GM13976 (cell line): ENCODE results near the gene PRRT1.

Source experiments
- DNase-seq: peaks from one replicate; pipeline ENCODE4 v3.0.0; 2012; ENCODE audit warnings: low spot score
- CTCF ChIP-seq: IDR thresholded peaks from 2 replicates; pipeline ENCODE4 v1.5.1; 2012; ENCODE audit warnings: borderline replicate concordance, mild to moderate bottlenecking; ENCODE audit not compliant: insufficient read depth; ENCODE audit errors: extremely low read depth, missing control alignments, control extremely low read depth
- in situ Hi-C: fragments of 300-500 bp; cut with MboI; formaldehyde crosslinking; loops from one replicate; pipeline ENCODE4 v1.12.0; 2022; ENCODE audit warnings: low sequenced_read_pairs, mixed read lengths, inconsistent platforms; ENCODE audit not compliant: unreplicated experiment

The PRRT1 gene

DNA sequence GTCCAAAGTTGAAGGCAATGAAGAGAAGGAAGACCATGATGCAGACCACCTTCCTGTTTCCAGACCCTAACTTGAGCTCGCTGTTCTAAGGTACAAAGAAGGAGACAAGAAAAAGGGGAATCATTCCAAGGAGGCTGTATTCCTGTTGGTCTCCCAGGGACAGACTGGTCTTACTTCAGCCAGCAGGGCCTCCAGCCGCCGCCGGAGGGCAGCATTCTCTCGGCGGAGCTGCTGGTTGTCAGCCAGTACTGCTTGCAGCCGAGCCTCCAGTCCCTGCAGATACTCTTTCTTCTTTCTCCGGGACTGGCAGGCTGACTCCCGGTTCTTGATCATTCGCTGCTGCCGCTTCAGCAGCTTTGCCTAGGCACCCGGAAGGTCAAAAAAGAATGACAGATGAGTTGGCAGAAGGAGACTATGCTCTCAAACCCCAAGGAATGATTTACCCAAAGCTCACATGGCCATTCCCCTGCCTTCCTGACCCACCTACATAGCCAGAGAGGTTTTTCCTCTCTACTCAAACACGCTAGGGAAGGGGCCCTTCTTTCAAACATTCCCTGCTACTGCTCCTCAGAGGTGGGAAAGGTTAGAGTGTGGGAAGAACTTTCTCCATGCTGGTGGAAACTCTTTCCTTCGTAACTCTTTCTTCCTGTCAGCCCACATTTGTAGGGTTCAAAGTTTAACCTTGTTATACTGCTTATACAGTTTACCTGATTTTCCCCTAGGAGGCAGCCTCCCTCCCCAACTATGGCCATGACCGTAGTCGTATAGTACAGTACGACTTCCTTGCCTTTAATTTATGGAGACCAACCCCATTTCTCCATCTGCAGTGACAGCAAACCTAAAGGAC lies 32.7 kb downstream of the PRRT1 start:
- peak; percentile 87 for DNase-seq
- in situ Hi-C loops = no loop called here
- peak; percentile 91 for TF ChIP-seq CTCF

DNA sequence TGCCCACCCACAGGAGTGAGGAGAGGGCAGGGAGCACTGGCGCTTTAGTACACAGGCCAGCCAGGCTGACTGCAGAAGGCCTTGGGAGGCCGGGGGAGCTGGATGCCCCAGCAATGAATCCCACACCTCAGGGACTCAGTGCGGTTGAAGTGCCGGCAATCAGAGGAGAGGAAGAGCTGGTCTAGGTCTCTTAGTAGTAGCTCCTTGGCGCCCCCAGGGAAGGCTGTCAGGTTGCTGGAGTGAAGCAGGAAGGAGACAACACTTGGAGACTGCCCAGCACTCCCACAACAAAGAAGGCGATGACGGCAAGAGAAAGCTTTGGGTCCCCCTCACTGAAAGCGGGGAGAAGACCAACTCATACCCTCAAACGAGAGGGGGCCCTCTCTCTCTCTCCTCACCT lies 34.3 kb downstream of the PRRT1 start:
- no peak for DNase-seq
- in situ Hi-C loops = no loop called here
- TF ChIP-seq CTCF = no peak

DNA sequence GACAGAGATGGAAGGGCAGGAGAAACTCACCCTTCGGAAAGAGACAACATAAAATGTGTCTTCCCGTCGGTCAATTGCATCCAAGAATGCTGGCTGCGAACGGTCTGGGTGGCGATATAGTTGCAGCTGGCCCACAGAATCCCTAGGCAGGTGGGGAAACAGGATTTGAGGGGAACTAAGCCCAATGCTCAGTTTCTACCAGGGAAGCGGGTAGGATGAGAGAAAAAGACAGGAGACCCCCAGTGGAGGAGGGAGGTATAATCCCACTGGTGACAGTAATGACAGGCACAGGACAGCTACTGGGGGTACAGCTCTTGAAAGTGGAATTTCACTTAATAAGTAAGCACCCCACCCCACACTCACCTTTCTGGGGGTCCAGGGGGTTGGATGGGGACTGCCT lies 35.1 kb downstream of the PRRT1 start:
- no peak for DNase-seq
- in situ Hi-C loops = no loop called here
- TF ChIP-seq CTCF = no peak

DNA sequence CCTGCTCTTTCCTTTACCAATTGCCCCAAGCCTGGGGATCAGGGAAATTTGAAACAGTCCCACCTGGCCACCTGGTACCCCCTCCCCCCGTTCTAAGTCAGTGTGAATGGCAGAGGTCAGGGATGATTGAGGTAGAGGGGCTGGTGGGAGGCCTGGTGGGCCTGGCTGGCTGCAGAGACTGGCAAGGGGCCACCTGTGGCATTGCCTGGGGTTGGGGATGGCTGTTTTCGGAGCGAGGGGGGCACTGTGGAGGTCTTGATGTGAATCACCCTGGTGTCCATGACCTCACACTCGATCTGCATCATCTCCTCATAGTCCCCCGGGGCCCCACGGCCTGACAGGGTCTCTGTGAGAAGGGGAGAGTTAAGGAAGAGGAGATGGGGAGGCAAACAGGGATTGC lies 36.1 kb downstream of the PRRT1 start:
- TF ChIP-seq CTCF = no peak
- in situ Hi-C loops = no loop called here
- DNase-seq = no peak

GRCh38 chr6:32114796-32115195 lies 36.9 kb downstream of the PRRT1 start:
- DNase-seq = no peak
- in situ Hi-C loops = no loop called here
- TF ChIP-seq CTCF = no peak

DNA sequence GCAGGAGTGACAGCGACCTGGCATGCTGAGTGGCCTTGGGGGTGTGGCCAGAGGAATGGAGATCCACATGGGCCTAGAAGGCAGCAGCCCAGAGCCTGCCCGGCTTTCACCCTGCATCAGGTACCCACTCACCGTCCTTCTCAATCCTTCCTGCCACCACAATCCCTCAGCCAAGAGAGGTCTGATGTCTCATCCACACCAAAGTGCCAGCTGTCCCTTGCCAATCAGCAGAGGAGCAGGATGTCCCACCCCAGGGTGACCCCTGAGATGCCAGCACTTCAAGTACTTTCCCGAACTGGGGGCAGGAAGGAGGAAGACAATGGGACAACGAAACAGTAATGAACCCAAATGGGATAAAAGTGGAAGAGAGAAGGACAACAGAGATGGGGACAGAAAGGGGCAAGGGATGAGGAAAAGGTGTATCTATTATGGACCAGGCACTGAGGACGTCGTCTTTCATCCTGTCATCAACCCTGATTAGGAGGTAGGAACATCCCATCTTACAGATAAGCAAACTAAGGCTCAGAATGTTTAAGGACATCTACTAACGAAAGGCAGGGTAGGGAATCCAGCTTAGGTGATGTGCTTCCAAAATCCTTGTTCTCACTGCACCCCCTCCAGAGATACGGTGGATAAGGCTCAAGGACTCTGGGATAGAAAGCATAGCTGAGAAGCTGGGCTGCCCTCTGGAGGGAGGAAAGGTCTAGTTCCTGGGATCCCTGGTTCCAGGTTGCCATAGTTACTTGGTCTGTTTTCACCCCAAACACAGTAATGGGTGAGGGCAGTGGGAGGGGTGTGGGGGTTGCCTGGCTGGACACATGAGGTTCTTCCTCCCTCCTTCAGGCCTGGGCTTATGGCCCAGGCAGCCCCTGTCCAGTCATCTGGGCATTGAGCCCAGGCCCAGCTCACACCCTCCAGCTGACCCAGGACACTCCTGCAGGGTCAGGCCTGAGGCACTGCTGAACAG lies 38.1 kb downstream of the PRRT1 start:
- in situ Hi-C loops = no loop called here
- TF ChIP-seq CTCF = no peak
- DNase-seq = no peak
